ENCODE results near the gene IRAK2. TPM values are rescaled to one million over a fixed set of nuclear protein-coding genes. Genes with fewer than 3 reads are reported as not detected.
"Not testable (repeated sequence)": the region's sequence is repeated elsewhere in the genome, so short reads cannot be mapped to it uniquely, and the experiment has no call there.

Gene IRAK2
- polyA plus RNA-seq, 3 donors = 0.78 to 2.0 (median 1.5) TPM

GRCh38 chr3:10173926-10174435 is 9.3 kb downstream of the IRAK2 start:
- 0% methylated on average over 2 of the region's 6 CpGs for WGBS (ENCODE audit: insufficient coverage)
- no peak for TF ChIP-seq CTCF (IDR thresholded peaks at IDR 0.05)
- no peaks in the 10 kb centered on the region for H3K36me3 ChIP-seq (replicated peaks in 1 of 2; ENCODE audit: control insufficient read depth in 1 of 2, insufficient read depth in 2 of 2, low read length in 2 of 2)
- H3K27me3 ChIP-seq (ENCODE audit: control insufficient read depth in 2 of 2, insufficient read depth in 2 of 2, low read length in 2 of 2) = no peaks in the 10 kb centered on the region
- H3K4me1 Mint-ChIP-seq = peaks cover 16% of the 10 kb centered on the region
- H3K27ac Mint-ChIP-seq = peak overlapping the region; percentile 93 to 98 (median 95)
- no peaks in the 10 kb centered on the region for H4K20me1 ChIP-seq (ENCODE audit: insufficient read depth, low read length)
- H3K4me2 ChIP-seq (replicated peaks; ENCODE audit: extremely low read depth, low read length, poor library complexity, severe bottlenecking) = peak overlapping the region; percentile 40
- H3K27me3 Mint-ChIP-seq (ENCODE audit: low read depth in 3 of 3) = peaks cover 0 to 3% (median 2%) of the 10 kb centered on the region in 3 donors
- intact Hi-C loops (cut with micrococcal nuclease) = loop anchor here in 1 of 2 donors (1.0 to 2.0 kb wide), 2 partner anchors 9 to 15 kb away; no protein-coding TSS in a partner anchor
- no peaks in the 10 kb centered on the region for H3K79me2 ChIP-seq (ENCODE audit: insufficient read depth, low read length)
- H3K9me3 ChIP-seq (replicated peaks in 1 of 2; ENCODE audit: control insufficient read depth in 1 of 2, insufficient read depth in 1 of 2, low read length in 2 of 2) = peaks cover 3 to 6% of the 10 kb centered on the region in 2 donors
- H3K4me3 Mint-ChIP-seq = peak overlapping the region in 1 of 2 donors; percentile 67
- peaks cover 8 to 26% of the 10 kb centered on the region in 2 donors for H3K36me3 Mint-ChIP-seq
- H3K9me3 Mint-ChIP-seq = peaks cover 3 to 7% (median 5%) of the 10 kb centered on the region in 7 donors
- peak overlapping the region; percentile 44 for H3K9ac ChIP-seq (ENCODE audit: insufficient read depth, low read length, poor library complexity, severe bottlenecking)
- peak overlapping the region; percentile 84 for H3K27ac ChIP-seq (ENCODE audit: low read depth in 1 of 2, low read length in 2 of 2)
- peaks cover 17 to 19% of the 10 kb centered on the region in 2 donors for H3K4me1 ChIP-seq (ENCODE audit: control insufficient read depth in 1 of 2, insufficient read depth in 2 of 2, low read length in 2 of 2)
- H3K4me3 ChIP-seq (replicated peaks in 1 of 3; ENCODE audit: low read depth in 2 of 3, low read length in 3 of 3) = no peak overlapping the region
- DNase-seq = peak; percentile 99 to 100 (median 99)
- no peak overlapping the region for H2AFZ ChIP-seq (ENCODE audit: insufficient read depth, low read depth, low read length, poor library complexity, severe bottlenecking)

GRCh38 chr3:10175334-10175733 is 10.6 kb downstream of the IRAK2 start:
- not testable (repeated sequence) for H3K27me3 ChIP-seq (ENCODE audit: control insufficient read depth in 2 of 2, insufficient read depth in 2 of 2, low read length in 2 of 2); H3K9me3 Mint-ChIP-seq
- 100% methylated on average over 5 of the region's 7 CpGs for WGBS (ENCODE audit: insufficient coverage)

GRCh38 chr3:10176150-10176549 is 11.4 kb downstream of the IRAK2 start:
- not testable (repeated sequence) for H3K79me2 ChIP-seq (ENCODE audit: insufficient read depth, low read length); H3K9me3 Mint-ChIP-seq; H3K9ac ChIP-seq (ENCODE audit: insufficient read depth, low read length, poor library complexity, severe bottlenecking); H4K20me1 ChIP-seq (ENCODE audit: insufficient read depth, low read length); H3K27me3 Mint-ChIP-seq (ENCODE audit: low read depth in 3 of 3); H3K4me2 ChIP-seq (replicated peaks; ENCODE audit: extremely low read depth, low read length, poor library complexity, severe bottlenecking); H3K4me3 Mint-ChIP-seq; H3K36me3 ChIP-seq (replicated peaks in 1 of 2; ENCODE audit: control insufficient read depth in 1 of 2, insufficient read depth in 2 of 2, low read length in 2 of 2); H3K4me3 ChIP-seq (replicated peaks in 1 of 3; ENCODE audit: low read depth in 2 of 3, low read length in 3 of 3); H3K27ac ChIP-seq (ENCODE audit: low read depth in 1 of 2, low read length in 2 of 2); H3K27me3 ChIP-seq (ENCODE audit: control insufficient read depth in 2 of 2, insufficient read depth in 2 of 2, low read length in 2 of 2); DNase-seq; H2AFZ ChIP-seq (ENCODE audit: insufficient read depth, low read depth, low read length, poor library complexity, severe bottlenecking); H3K9me3 ChIP-seq (replicated peaks in 1 of 2; ENCODE audit: control insufficient read depth in 1 of 2, insufficient read depth in 1 of 2, low read length in 2 of 2)
- peaks cover 29% of the 10 kb centered on the region for H3K4me1 Mint-ChIP-seq
- peak overlapping the region in 3 of 7 donors; percentile 14 to 77 (median 41) for H3K27ac Mint-ChIP-seq
- peaks cover 14 to 31% of the 10 kb centered on the region in 2 donors for H3K36me3 Mint-ChIP-seq
- intact Hi-C loops (cut with micrococcal nuclease) = loop anchor here in 1 of 2 donors (5.0 kb wide), 1 partner anchor 46 kb away; no protein-coding TSS in a partner anchor
- WGBS (ENCODE audit: insufficient coverage) = 71% methylated on average over 2 of the region's 4 CpGs
- H3K4me1 ChIP-seq (ENCODE audit: control insufficient read depth in 1 of 2, insufficient read depth in 2 of 2, low read length in 2 of 2) = peaks cover 19 to 29% of the 10 kb centered on the region in 2 donors

More at GRCh38 chr3:10175334-10175733, 10.6 kb downstream of the IRAK2 start:
- H2AFZ ChIP-seq (ENCODE audit: insufficient read depth, low read depth, low read length, poor library complexity, severe bottlenecking); H4K20me1 ChIP-seq (ENCODE audit: insufficient read depth, low read length); H3K27ac ChIP-seq (ENCODE audit: low read depth in 1 of 2, low read length in 2 of 2); H3K27me3 Mint-ChIP-seq (ENCODE audit: low read depth in 3 of 3); H3K4me3 ChIP-seq (replicated peaks in 1 of 3; ENCODE audit: low read depth in 2 of 3, low read length in 3 of 3); H3K9ac ChIP-seq (ENCODE audit: insufficient read depth, low read length, poor library complexity, severe bottlenecking); H3K79me2 ChIP-seq (ENCODE audit: insufficient read depth, low read length); H3K9me3 ChIP-seq (replicated peaks in 1 of 2; ENCODE audit: control insufficient read depth in 1 of 2, insufficient read depth in 1 of 2, low read length in 2 of 2); H3K36me3 ChIP-seq (replicated peaks in 1 of 2; ENCODE audit: control insufficient read depth in 1 of 2, insufficient read depth in 2 of 2, low read length in 2 of 2); H3K4me3 Mint-ChIP-seq; DNase-seq; H3K4me2 ChIP-seq (replicated peaks; ENCODE audit: extremely low read depth, low read length, poor library complexity, severe bottlenecking): not testable (repeated sequence)
- H3K4me1 ChIP-seq (ENCODE audit: control insufficient read depth in 1 of 2, insufficient read depth in 2 of 2, low read length in 2 of 2) = peaks cover 19 to 20% of the 10 kb centered on the region in 2 donors
- Mint-ChIP-seq H3K4me1 (peaks cover 22% of the 10 kb centered on the region), H3K36me3 (peaks cover 13 to 28% of the 10 kb centered on the region in 2 donors), H3K27ac (peak overlapping the region in 3 of 7 donors; percentile 25 to 93 (median 68))
- intact Hi-C loops (cut with micrococcal nuclease) = loop anchor here (2.0 to 5.0 kb wide), 2 partner anchors 13 to 47 kb away; no protein-coding TSS in a partner anchor

Measured in CD14-positive monocyte (primary cell).